PC-9 (cell line): ENCODE measurements around the gene TLR7. TPM values are rescaled to one million over a fixed set of nuclear protein-coding genes. Genes with fewer than 3 reads are reported as not detected.

Source experiments
- BruUV-seq: library from RNA; stranded (reverse); fragments of 400-500 nt; replicated peaks from 2 replicates; lab custom pipeline; 2021; lab: Mats Ljungman, UMichigan
- CTCF ChIA-PET: fragments of 300-600 bp; sonication (Branson Sonifier 250); formaldehyde crosslinking; loops from one replicate; lab custom pipeline; 2022; ENCODE audit warnings: antibody characterized with exemption; lab: Charles Lee
- POLR2A ChIA-PET: fragments of 300-600 bp; sonication (Branson Sonifier 250); formaldehyde crosslinking; loops from one replicate; lab custom pipeline; 2022; ENCODE audit warnings: antibody characterized with exemption; ENCODE audit not compliant: unreplicated experiment; lab: Charles Lee
- DNase-seq, 2 experiments: peaks; one replicate each; pipeline versions ENCODE4 v3.0.0 to v3.0.0-alpha.2; 2015 to 2022; ENCODE audit warnings: mixed read lengths in 1 of 2
- H2AFZ ChIP-seq: fragments of 200-600 bp; sonication (generic); 2 replicates; pipeline ENCODE4 v1.8.1; 2017; ENCODE audit warnings: antibody characterized with exemption
- H3F3A ChIP-seq: fragments of 200-600 bp; sonication (generic); 2 replicates; pipeline ENCODE4 v1.8.1; 2017; ENCODE audit warnings: antibody characterized with exemption, mild to moderate bottlenecking, low read depth; ENCODE audit not compliant: insufficient read depth
- H3K27ac ChIP-seq: fragments of 200-600 bp; sonication (generic); 2 replicates; pipeline ENCODE4 v1.6.1; 2016; ENCODE audit warnings: mixed run types
- H3K27me3 ChIP-seq: fragments of 200-600 bp; sonication (generic); 2 replicates; pipeline ENCODE4 v1.6.1; 2016; ENCODE audit warnings: low read depth, mixed run types; ENCODE audit not compliant: insufficient read depth
- H3K36me3 ChIP-seq: fragments of 200-600 bp; sonication (generic); 2 replicates; pipeline ENCODE4 v1.6.1; 2016; ENCODE audit warnings: low read depth, mixed run types
- H3K4me1 ChIP-seq: fragments of 200-600 bp; sonication (generic); replicated peaks from 2 replicates; pipeline ENCODE4 v1.6.1; 2016; ENCODE audit warnings: mixed run types; ENCODE audit not compliant: insufficient read depth
- H3K4me2 ChIP-seq: fragments of 200-600 bp; sonication (generic); 2 replicates; pipeline ENCODE4 v1.6.1; 2017; ENCODE audit warnings: mixed run types
- H3K4me3 ChIP-seq: fragments of 200-600 bp; sonication (generic); 2 replicates; pipeline ENCODE4 v1.6.1; 2016; ENCODE audit warnings: mixed run types
- H3K79me2 ChIP-seq: fragments of 200-600 bp; sonication (generic); 2 replicates; pipeline ENCODE4 v1.6.1; 2017; ENCODE audit warnings: low read depth, mixed run types
- H3K9me2 ChIP-seq: fragments of 200-600 bp; sonication (generic); 2 replicates; pipeline ENCODE4 v1.8.1; 2017; ENCODE audit warnings: mild to moderate bottlenecking; ENCODE audit not compliant: insufficient read depth
- H3K9me3 ChIP-seq: fragments of 200-600 bp; sonication (generic); 2 replicates; pipeline ENCODE4 v1.8.1; 2016; ENCODE audit warnings: low read depth; ENCODE audit not compliant: insufficient read depth
- H4K20me1 ChIP-seq: fragments of 200-600 bp; sonication (generic); 2 replicates; pipeline ENCODE4 v1.8.1; 2017; ENCODE audit not compliant: insufficient read depth
- EZH2 ChIP-seq: fragments of 200-600 bp; sonication (generic); IDR thresholded peaks from 2 replicates; pipeline ENCODE4 v1.8.0; 2017; ENCODE audit warnings: antibody characterized with exemption, low read depth
- intact Hi-C: fragments of 100-400 bp; cut with micrococcal nuclease; formaldehyde crosslinking; loops from one replicate; pipeline ENCODE4 v1.10.0; 2022; ENCODE audit not compliant: unreplicated experiment
- total RNA-seq: library from RNA; stranded (reverse); gene quantifications from 2 replicates; pipeline ENCODE4 v1.2.3, GENCODE V29; 2021
- TF ChIP-seq, protein P1 (sequence below): fragments of 200-600 bp; sonication (generic); conservative IDR thresholded peaks from 2 replicates; pipeline ENCODE4 v1.6.1; 2017; ENCODE audit warnings: mixed run types, antibody characterized with exemption, mild to moderate bottlenecking, moderate library complexity

The TLR7 gene
- total RNA-seq, 1 experiment from 2014 or later: not detected

DNA sequence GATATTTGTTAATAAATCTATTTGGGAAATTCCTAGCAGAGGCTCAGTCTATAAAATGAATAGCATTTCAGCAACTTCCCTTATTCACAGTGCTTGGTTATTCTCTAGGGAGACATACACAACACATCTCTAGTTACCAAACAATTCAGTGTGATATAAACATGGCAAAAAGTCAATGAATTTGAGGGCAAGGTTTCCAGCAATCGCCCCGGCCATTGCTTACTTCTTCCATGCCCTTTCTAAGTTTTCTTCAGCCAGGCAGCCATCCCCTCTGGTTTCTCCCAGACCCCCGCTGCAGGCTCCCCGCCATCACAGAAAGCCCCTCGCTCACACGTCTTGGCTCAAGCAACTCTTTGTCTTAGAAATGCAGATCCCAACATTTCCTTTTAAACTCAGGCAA, 4.4 kb downstream of the TLR7 start:
- BruUV-seq: no TSS peak
- Histone ChIP-seq H3K9me3 (no peaks in the 10 kb centered on the region), H3K9me2 (no peaks in the 10 kb centered on the region), H3K4me2 (no peak overlapping the region), H3K79me2 (no peaks in the 10 kb centered on the region), H3F3A (no peaks in the 10 kb centered on the region), H3K27ac (no peak overlapping the region), H3K4me1 (no peaks in the 10 kb centered on the region), H4K20me1 (no peaks in the 10 kb centered on the region), H2AFZ (no peak overlapping the region), H3K27me3 (no peaks in the 10 kb centered on the region), H3K4me3 (no peak overlapping the region), H3K36me3 (no peaks in the 10 kb centered on the region)
- no peak for DNase-seq
- CTCF ChIA-PET: no interaction called here
- TF ChIP-seq, protein P1, sequence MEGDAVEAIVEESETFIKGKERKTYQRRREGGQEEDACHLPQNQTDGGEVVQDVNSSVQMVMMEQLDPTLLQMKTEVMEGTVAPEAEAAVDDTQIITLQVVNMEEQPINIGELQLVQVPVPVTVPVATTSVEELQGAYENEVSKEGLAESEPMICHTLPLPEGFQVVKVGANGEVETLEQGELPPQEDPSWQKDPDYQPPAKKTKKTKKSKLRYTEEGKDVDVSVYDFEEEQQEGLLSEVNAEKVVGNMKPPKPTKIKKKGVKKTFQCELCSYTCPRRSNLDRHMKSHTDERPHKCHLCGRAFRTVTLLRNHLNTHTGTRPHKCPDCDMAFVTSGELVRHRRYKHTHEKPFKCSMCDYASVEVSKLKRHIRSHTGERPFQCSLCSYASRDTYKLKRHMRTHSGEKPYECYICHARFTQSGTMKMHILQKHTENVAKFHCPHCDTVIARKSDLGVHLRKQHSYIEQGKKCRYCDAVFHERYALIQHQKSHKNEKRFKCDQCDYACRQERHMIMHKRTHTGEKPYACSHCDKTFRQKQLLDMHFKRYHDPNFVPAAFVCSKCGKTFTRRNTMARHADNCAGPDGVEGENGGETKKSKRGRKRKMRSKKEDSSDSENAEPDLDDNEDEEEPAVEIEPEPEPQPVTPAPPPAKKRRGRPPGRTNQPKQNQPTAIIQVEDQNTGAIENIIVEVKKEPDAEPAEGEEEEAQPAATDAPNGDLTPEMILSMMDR: no peak
- intact Hi-C loops: no loop called here
- POLR2A ChIA-PET: no interaction called here

DNA sequence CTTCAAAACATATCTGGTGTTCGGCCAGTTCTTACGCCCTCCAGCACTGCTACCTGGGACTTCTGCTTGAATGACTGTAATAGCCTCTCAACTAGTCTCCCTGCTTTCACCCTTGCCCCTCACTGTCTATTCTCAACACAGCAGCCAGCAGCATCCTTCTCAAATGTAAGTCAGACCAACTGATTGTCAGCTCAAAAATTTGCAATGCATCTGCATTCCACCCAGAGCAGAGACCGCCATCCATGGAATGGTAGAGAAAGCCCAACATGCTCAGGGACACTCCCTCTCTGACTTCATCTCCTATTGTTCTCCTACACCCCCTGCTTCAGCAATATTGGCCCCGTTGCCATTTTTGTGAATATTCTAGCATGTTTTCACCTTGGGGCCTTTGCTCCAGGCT, 5.9 kb downstream of the TLR7 start:
- Histone ChIP-seq H4K20me1 (no peaks in the 10 kb centered on the region), H3K27me3 (no peaks in the 10 kb centered on the region), H3K9me2 (no peaks in the 10 kb centered on the region), H3K4me1 (no peaks in the 10 kb centered on the region), H3K4me3 (no peak overlapping the region), H3K4me2 (no peak overlapping the region), H3K79me2 (no peaks in the 10 kb centered on the region), H2AFZ (no peak overlapping the region), H3K36me3 (no peaks in the 10 kb centered on the region), H3K27ac (no peak overlapping the region), H3F3A (no peaks in the 10 kb centered on the region), H3K9me3 (no peaks in the 10 kb centered on the region)
- intact Hi-C loops: no loop called here
- ChIA-PET POLR2A (no interaction called here), CTCF (no interaction called here)
- no peak for DNase-seq
- no peak for TF ChIP-seq EZH2
- TF ChIP-seq, protein P1: no peak
- no TSS peak for BruUV-seq

DNA sequence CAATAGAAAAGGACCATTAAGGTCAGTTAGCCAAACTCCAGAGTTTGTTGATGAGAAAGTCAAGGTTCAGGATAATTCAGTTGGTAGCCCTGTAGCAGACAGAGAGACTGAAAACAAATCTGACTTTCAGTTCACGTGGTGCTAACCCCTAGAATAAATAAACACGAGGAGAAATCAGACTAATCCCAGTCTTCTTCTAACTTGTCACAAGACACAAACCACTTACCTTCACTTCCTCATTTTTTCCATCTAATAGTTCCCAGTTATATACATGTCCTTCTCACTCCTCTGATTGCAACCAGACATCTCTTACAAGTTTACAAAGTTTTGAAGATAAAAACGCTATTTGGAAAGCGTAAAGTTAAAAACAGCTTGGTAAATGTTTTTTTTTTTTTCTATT, 7.7 kb downstream of the TLR7 start:
- no TSS peak for BruUV-seq
- H3K9me3 ChIP-seq: no peaks in the 10 kb centered on the region
- H3K9me2 ChIP-seq: no peaks in the 10 kb centered on the region
- no peak for TF ChIP-seq EZH2
- TF ChIP-seq, protein P1: no peak
- H3F3A ChIP-seq: no peaks in the 10 kb centered on the region
- no peaks in the 10 kb centered on the region for H3K27me3 ChIP-seq
- no peak overlapping the region for H2AFZ ChIP-seq
- no peak overlapping the region for H3K4me3 ChIP-seq
- H3K4me1 ChIP-seq: no peaks in the 10 kb centered on the region
- DNase-seq: no peak
- no peak overlapping the region for H3K27ac ChIP-seq
- no peaks in the 10 kb centered on the region for H4K20me1 ChIP-seq
- no peaks in the 10 kb centered on the region for H3K36me3 ChIP-seq
- H3K4me2 ChIP-seq: no peak overlapping the region
- ChIA-PET POLR2A (no interaction called here), CTCF (no interaction called here)
- no peaks in the 10 kb centered on the region for H3K79me2 ChIP-seq
- intact Hi-C loops: no loop called here
